Loucy (cell line): ENCODE data around the gene ANKRD1.
A peak's percentile ranks its signal among the peaks of the same experiment; 100 is the strongest.

Source experiments
- H2AFZ ChIP-seq: fragments of 200-600 bp; sonication (generic); 2 replicates; pipeline ENCODE4 v1.6.0; 2016; ENCODE audit warnings: antibody characterized with exemption, mild to moderate bottlenecking, low read length, moderate library complexity
- H3F3A ChIP-seq: fragments of 200-600 bp; 2 replicates; pipeline ENCODE4 v1.6.0; 2016; ENCODE audit warnings: antibody characterized with exemption, low read depth, mild to moderate bottlenecking
- H3K27me3 ChIP-seq: fragments of 200-600 bp; sonication (generic); 2 replicates; pipeline ENCODE4 v1.6.1; 2014; ENCODE audit warnings: low read length, mild to moderate bottlenecking; ENCODE audit not compliant: insufficient read depth, poor library complexity, severe bottlenecking
- H3K36me3 ChIP-seq: fragments of 200-600 bp; sonication (generic); 2 replicates; pipeline ENCODE4 v1.6.1; 2016; ENCODE audit warnings: low read length; ENCODE audit not compliant: insufficient read depth
- H3K4me1 ChIP-seq: fragments of 200-600 bp; sonication (generic); 2 replicates; pipeline ENCODE4 v1.5.1; 2014; ENCODE audit warnings: low read length, mild to moderate bottlenecking; ENCODE audit not compliant: insufficient read depth, poor library complexity, severe bottlenecking
- H3K4me2 ChIP-seq: fragments of 200-600 bp; sonication (generic); 2 replicates; pipeline ENCODE4 v1.6.0; 2014; ENCODE audit warnings: antibody characterized with exemption, low read length, low read depth, mild to moderate bottlenecking; ENCODE audit not compliant: poor library complexity, severe bottlenecking
- H3K4me3 ChIP-seq: fragments of 200-600 bp; sonication (generic); 2 replicates; pipeline ENCODE4 v1.5.1; 2014; ENCODE audit warnings: low read length, mild to moderate bottlenecking, mixed read lengths; ENCODE audit not compliant: poor library complexity, severe bottlenecking
- H3K79me2 ChIP-seq: fragments of 200-600 bp; sonication (generic); 2 replicates; pipeline ENCODE4 v1.6.1; 2014; ENCODE audit warnings: low read length; ENCODE audit not compliant: insufficient read depth
- H3K9ac ChIP-seq: fragments of 200-600 bp; sonication (generic); 2 replicates; pipeline ENCODE4 v1.6.0; 2014; ENCODE audit warnings: mild to moderate bottlenecking, low read depth, low read length, moderate library complexity; ENCODE audit not compliant: poor library complexity, severe bottlenecking
- H3K9me2 ChIP-seq: fragments of 200-600 bp; sonication (generic); replicated peaks from 2 replicates; pipeline ENCODE4 v1.6.1; 2016; ENCODE audit warnings: low read depth, low read length, mixed read lengths
- H3K9me3 ChIP-seq: fragments of 200-600 bp; sonication (generic); 2 replicates; pipeline ENCODE4 v1.6.1; 2014; ENCODE audit warnings: mild to moderate bottlenecking, antibody characterized with exemption, low read length, low read depth; ENCODE audit not compliant: insufficient read depth
- H4K20me1 ChIP-seq: fragments of 200-600 bp; sonication (generic); 2 replicates; pipeline ENCODE4 v1.6.0; 2014; ENCODE audit warnings: antibody characterized with exemption, low read length, mild to moderate bottlenecking; ENCODE audit not compliant: insufficient read depth, poor library complexity, severe bottlenecking
- EZH2phosphoT487 ChIP-seq: fragments of 200-600 bp; IDR thresholded peaks from 2 replicates; pipeline ENCODE4 v1.6.1; 2018; ENCODE audit warnings: antibody characterized with exemption, mild to moderate bottlenecking, moderate library complexity, borderline replicate concordance
- TF ChIP-seq, protein P1 (sequence below): fragments of 200-600 bp; sonication (generic); conservative IDR thresholded peaks from 2 replicates; pipeline ENCODE4 v1.5.1; 2014; ENCODE audit warnings: mild to moderate bottlenecking, antibody characterized with exemption, low read length

ANKRD1 gene

DNA sequence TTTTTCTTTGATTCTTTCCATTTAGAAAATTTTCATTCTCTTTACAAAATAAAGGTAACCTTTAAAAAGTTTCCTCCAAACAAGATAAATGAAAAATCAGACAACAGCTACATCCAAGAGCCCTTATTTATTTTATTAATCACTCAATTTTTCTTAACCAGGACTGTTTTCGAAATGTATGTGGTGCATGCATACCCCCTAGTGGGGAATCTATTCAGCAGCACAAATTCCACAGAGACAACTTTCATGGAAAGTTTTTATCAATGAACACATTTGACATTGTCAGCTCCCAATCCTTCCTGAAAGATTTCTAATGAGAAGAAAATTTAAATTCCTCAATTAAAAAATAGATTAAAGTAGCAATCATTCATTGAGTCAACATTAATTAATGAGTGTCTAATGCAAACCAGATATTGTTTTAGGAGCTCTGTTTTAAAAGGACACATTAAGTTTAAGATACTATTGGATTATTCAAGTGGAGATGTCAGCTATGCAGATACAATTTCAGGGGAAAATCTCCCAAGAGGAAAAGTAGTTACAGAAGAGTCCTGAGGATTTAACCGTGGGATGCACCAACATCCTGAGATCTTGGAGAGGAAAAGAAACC is 57.9 kb downstream of the ANKRD1 start:
- H2AFZ ChIP-seq: no peak overlapping the region
- TF ChIP-seq, protein P1, sequence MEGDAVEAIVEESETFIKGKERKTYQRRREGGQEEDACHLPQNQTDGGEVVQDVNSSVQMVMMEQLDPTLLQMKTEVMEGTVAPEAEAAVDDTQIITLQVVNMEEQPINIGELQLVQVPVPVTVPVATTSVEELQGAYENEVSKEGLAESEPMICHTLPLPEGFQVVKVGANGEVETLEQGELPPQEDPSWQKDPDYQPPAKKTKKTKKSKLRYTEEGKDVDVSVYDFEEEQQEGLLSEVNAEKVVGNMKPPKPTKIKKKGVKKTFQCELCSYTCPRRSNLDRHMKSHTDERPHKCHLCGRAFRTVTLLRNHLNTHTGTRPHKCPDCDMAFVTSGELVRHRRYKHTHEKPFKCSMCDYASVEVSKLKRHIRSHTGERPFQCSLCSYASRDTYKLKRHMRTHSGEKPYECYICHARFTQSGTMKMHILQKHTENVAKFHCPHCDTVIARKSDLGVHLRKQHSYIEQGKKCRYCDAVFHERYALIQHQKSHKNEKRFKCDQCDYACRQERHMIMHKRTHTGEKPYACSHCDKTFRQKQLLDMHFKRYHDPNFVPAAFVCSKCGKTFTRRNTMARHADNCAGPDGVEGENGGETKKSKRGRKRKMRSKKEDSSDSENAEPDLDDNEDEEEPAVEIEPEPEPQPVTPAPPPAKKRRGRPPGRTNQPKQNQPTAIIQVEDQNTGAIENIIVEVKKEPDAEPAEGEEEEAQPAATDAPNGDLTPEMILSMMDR: peak; percentile 87
- no peak for TF ChIP-seq EZH2phosphoT487
- no peaks in the 10 kb centered on the region for H3K9me3 ChIP-seq
- no peaks in the 10 kb centered on the region for H3K9me2 ChIP-seq
- no peak overlapping the region for H3K4me3 ChIP-seq
- peaks cover 6% of the 10 kb centered on the region for H3K27me3 ChIP-seq
- H3K9ac ChIP-seq: no peak overlapping the region
- no peaks in the 10 kb centered on the region for H3K79me2 ChIP-seq
- no peak overlapping the region for H3K4me2 ChIP-seq
- H3F3A ChIP-seq: no peaks in the 10 kb centered on the region
- H3K4me1 ChIP-seq: no peaks in the 10 kb centered on the region
- no peaks in the 10 kb centered on the region for H3K36me3 ChIP-seq
- no peaks in the 10 kb centered on the region for H4K20me1 ChIP-seq
